SK-N-SH treated with all-trans-retinoic acid at 6 μM for 48 hours (cell line): ENCODE results near the gene PPP2R5B.

Experiments used
- ESRRG ChIP-seq: fragments of 250-450 bp; sonication (Bioruptor Pico); IDR thresholded peaks from 2 replicates; pipeline ENCODE4 v1.6.1; 2021; ENCODE audit warnings: mild to moderate bottlenecking
- ISL1 ChIP-seq: fragments of 250-450 bp; sonication (Bioruptor Pico); IDR thresholded peaks from 2 replicates; pipeline ENCODE4 v2.1.2; 2022; ENCODE audit warnings: mild to moderate bottlenecking, moderate library complexity
- OSR1 ChIP-seq: fragments of 250-450 bp; sonication (Bioruptor Pico); IDR thresholded peaks from 2 replicates; pipeline ENCODE4 v1.8.0; 2022; ENCODE audit warnings: moderate library complexity, mild to moderate bottlenecking, inconsistent platforms
- ZNF565 ChIP-seq: fragments of 450-650 bp; formaldehyde crosslinking; conservative IDR thresholded peaks from 2 replicates; pipeline ENCODE4 v1.5.0; 2020; ENCODE audit warnings: low read depth, mild to moderate bottlenecking, moderate library complexity
- TF ChIP-seq, protein P1 (sequence below): fragments of 250-450 bp; sonication (Bioruptor Pico); IDR thresholded peaks from 2 replicates; pipeline ENCODE4 v1.8.0; 2021; ENCODE audit warnings: low read depth, mild to moderate bottlenecking, moderate library complexity, borderline replicate concordance

DNA sequence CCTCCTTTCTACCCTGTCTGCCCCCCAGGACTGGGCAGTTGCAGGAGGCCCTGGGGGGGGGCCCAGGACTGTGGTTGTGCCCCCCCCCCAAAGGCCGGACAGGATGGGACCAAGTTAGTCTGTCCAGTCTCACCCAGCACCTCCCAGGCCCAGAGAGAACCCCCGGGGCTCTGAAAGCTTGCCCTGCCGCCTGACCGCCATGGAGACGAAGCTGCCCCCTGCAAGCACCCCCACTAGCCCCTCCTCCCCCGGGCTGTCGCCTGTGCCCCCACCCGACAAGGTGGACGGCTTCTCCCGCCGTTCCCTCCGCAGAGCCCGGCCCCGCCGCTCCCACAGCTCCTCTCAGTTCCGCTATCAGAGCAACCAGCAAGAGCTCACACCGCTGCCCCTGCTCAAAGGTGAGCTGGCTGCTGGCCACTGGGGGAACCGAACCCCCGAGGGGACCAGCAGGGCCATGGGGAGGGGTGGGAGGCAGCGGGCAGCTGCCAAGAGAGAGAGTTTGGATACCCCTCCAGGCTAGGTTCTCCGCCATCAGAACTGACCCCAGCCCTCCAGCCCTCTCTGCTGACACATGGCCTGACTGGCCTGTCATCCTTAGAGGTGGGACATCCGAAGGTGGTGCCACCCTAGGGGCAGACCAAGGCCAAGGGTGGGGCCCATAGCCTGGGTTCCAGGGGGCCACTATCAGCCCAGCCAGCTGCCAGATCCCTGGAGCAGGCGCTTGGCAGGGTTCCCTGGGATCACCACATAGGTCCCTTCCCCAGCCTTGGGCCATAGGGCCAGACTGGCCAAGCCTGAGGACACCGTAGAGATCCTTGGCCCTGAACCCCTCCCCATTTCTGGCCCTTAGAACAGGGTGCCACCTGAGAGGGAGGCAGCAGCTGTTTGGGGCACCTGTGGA lies 1.3 kb downstream of the PPP2R5B start:
- no peak for TF ChIP-seq ZNF565
- TF ChIP-seq ISL1 (CRISPR knock-in tag): no peak
- TF ChIP-seq, protein P1, sequence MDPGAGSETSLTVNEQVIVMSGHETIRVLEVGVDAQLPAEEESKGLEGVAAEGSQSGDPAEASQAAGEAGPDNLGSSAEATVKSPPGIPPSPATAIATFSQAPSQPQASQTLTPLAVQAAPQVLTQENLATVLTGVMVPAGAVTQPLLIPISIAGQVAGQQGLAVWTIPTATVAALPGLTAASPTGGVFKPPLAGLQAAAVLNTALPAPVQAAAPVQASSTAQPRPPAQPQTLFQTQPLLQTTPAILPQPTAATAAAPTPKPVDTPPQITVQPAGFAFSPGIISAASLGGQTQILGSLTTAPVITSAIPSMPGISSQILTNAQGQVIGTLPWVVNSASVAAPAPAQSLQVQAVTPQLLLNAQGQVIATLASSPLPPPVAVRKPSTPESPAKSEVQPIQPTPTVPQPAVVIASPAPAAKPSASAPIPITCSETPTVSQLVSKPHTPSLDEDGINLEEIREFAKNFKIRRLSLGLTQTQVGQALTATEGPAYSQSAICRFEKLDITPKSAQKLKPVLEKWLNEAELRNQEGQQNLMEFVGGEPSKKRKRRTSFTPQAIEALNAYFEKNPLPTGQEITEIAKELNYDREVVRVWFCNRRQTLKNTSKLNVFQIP (CRISPR knock-in tag): no peak
- TF ChIP-seq OSR1 (CRISPR knock-in tag): no peak
- no peak for TF ChIP-seq ESRRG (CRISPR knock-in tag)
